Natural killer cell treated with Interleukin-12 subunit alpha and Interleukin-12 subunit beta and Interleukin-15 and Interleukin-18, amount 100 ng/mL, for 72 hours (primary cell): ENCODE data around the gene SERPINA9. TPM values are rescaled to one million over a fixed set of nuclear protein-coding genes. Genes with fewer than 3 reads are reported as not detected.

ENCODE experiments used
- ATAC-seq, 2 donors: fragments of 150-1000 bp; cut with Tn5 transposase in 1 of 2; sonication (Bioruptor Pico), chemical (Tn5 transposase) in 1 of 2; 2 replicates each; pipeline ENCODE4 v1.10.0; 2021
- DNase-seq: peaks from one replicate; pipeline ENCODE4 v3.0.0; 2022; ENCODE audit warnings: low spot score
- H3K27ac Mint-ChIP-seq, 2 donors: 1 replicate in 1 of 2; 2 replicates in 1 of 2; pipeline ENCODE4 v1.8.0; 2022; ENCODE audit warnings: mixed read lengths in 2 of 2, mild to moderate bottlenecking in 1 of 2, moderate library complexity in 1 of 2
- H3K27me3 Mint-ChIP-seq, 2 donors: 1 replicate in 1 of 2; 2 replicates in 1 of 2; pipeline ENCODE4 v1.8.0; 2022; ENCODE audit warnings: mixed read lengths in 2 of 2
- H3K36me3 Mint-ChIP-seq: one replicate; pipeline ENCODE4 v1.8.0; 2022; ENCODE audit warnings: mixed read lengths
- H3K4me1 Mint-ChIP-seq, 2 donors: 1 replicate in 1 of 2; 2 replicates in 1 of 2; pipeline ENCODE4 v1.8.0; 2022; ENCODE audit warnings: low read depth in 2 of 2, mixed read lengths in 2 of 2, mild to moderate bottlenecking in 1 of 2
- H3K4me3 Mint-ChIP-seq: one replicate; pipeline ENCODE4 v1.8.0; 2022; ENCODE audit warnings: mixed read lengths
- H3K9me3 Mint-ChIP-seq: 2 replicates; pipeline ENCODE4 v1.8.0; 2022; ENCODE audit warnings: mixed read lengths
- total RNA-seq, 2 donors: library from RNA; stranded (reverse); gene quantifications; one replicate each; pipeline ENCODE4 v1.2.3, GENCODE V29; 2022

Gene SERPINA9
- total RNA-seq, 2 donors from 2014 or later: not detected

DNA sequence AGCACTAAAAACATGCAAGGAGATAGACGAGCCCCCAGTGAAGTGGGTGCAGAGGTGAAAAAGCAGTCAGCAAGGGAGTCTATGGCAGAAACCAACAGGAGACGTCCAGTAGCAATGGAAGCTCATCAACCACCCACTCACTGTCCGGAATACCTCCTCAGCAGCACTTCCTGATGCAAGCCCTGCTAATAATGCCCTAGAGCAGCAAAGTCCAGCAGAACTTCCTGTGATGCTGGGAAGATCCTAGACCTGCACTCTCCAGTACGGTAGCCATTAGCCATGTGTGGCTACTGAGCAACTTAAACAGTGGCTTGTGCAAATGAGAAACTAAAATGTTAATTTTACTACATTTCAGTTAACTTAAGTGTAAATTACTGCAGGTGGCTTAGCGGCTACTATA lies 11.0 kb downstream of the SERPINA9 start:
- no peak overlapping the region for H3K27ac Mint-ChIP-seq
- no peaks in the 10 kb centered on the region for H3K36me3 Mint-ChIP-seq
- H3K9me3 Mint-ChIP-seq: peaks cover 4% of the 10 kb centered on the region
- ATAC-seq (no peak), DNase-seq (no peak)
- H3K4me1 Mint-ChIP-seq: no peaks in the 10 kb centered on the region
- H3K4me3 Mint-ChIP-seq: no peak overlapping the region
- H3K27me3 Mint-ChIP-seq: peaks cover 11 to 28% of the 10 kb centered on the region in 2 donors

DNA sequence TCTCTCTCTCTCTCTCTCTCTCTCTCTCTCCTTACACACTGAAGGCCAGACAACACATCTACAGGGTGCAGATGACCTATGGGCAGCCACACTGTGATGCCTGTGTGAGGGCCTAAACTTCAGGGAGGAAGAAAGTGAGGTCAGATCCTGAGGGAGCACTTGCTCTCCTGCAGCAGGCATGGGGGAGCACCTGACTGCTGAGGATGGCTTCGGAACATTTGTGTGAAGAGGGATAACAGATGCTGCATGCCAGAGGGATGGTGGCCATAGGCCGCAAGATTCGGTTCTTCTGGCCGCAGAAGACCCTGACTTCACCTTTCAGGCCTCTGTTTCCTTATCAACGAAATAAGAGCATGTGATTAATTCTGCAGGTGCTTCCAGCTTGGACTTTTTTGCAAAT lies 11.7 kb downstream of the SERPINA9 start:
- Mint-ChIP-seq H3K4me3 (no peak overlapping the region), H3K9me3 (peaks cover 4% of the 10 kb centered on the region), H3K27me3 (peaks cover 11 to 28% of the 10 kb centered on the region in 2 donors), H3K4me1 (no peaks in the 10 kb centered on the region), H3K27ac (no peak overlapping the region), H3K36me3 (no peaks in the 10 kb centered on the region)
- DNase-seq (no peak), ATAC-seq (no peak)

DNA sequence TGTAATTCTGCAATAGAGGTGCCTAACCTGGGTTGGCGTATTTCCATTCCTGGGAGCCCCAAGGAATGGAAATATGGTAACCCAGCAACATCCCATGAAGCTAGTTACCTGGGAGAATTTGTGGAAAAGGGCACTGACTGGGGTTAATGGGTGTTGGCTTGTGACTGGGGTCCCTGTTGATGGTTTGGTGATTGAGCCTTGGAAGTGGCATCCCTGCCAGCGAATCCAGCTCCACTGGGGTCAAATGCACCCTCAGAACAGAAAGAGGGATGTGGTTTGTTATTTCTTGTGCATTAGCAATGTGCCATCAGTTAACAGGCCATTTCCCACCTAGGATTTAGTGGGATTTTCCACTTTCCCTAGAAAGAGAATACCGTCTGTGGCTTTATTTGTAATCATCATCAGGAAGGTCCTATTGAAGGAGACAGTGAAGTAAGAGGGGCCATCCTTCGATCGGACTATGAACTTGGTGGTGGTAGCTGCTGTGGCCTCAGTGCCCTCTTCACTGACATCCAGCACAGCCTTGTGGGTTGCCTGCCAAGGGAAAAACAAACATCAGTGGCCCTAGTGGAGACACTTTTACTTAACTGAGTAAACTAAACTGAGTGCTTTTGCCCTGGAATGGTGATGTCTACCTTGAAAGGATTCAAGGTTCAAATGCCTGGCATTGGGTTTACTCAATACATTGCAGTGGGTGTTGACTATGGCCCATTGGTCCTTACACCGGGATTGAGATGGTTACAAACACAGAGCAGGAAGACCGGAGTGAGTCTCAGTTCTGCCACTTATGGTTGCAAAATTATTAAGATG lies 13.0 kb downstream of the SERPINA9 start:
- Mint-ChIP-seq H3K36me3 (no peaks in the 10 kb centered on the region), H3K4me1 (no peaks in the 10 kb centered on the region), H3K9me3 (peaks cover 2% of the 10 kb centered on the region), H3K27ac (no peak overlapping the region), H3K27me3 (peaks cover 9 to 23% of the 10 kb centered on the region in 2 donors), H3K4me3 (no peak overlapping the region)
- DNase-seq: no peak
- ATAC-seq: no peak

DNA sequence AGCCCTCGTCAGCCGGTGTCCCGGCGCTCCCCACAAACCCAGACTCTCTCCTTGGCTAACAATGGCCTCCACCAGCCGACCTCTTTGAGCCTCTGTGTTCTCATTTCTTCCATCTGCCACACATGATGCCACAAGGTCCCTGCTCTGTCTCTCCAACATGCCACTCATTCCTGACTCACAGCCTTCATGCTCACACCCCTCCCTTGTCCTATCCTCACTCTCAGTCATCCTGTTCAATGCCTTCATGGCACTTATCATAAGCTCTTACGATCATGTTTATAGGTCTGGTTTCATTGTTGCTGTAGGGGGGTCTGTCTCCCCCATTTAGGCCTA lies 13.8 kb downstream of the SERPINA9 start:
- H3K9me3 Mint-ChIP-seq: no peaks in the 10 kb centered on the region
- no peak overlapping the region for H3K4me3 Mint-ChIP-seq
- DNase-seq (no peak), ATAC-seq (no peak)
- H3K4me1 Mint-ChIP-seq: no peaks in the 10 kb centered on the region
- no peak overlapping the region for H3K27ac Mint-ChIP-seq
- no peaks in the 10 kb centered on the region for H3K36me3 Mint-ChIP-seq
- peaks cover 6 to 15% of the 10 kb centered on the region in 2 donors for H3K27me3 Mint-ChIP-seq

DNA sequence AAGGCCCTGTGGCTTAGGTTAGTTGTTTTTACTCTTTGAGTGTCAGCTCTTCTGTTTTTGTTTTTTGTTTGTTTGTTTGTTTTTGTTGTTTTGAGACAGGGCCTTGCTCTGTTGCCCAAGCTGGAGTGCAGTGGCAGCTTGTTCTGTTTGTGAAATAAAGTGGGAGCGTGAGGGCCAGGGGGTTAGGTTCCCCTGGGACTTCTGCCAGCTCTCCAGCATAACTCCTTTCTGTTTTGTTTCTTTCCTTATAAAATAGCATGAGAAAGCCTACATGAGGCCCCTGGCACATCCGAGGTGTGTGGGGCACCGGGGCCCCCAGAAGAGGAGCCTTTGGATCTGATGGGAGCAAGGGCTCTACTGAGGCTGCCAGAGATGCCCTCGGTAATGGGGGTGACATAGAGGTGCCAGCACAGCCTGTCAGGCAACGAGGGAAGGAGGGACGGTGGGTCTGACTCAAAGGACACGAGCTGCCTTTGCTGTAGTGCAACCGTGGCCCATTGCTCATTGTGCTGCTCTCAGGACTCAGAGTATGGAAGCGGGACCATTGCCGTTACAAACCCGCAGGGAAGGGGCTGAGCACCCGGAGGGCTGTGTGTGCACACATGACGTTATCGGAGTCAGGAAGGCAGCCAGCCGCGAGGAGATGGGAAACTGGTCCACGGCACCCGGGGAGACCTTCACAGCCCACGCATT lies 14.3 kb downstream of the SERPINA9 start:
- no peak for DNase-seq
- H3K4me1 Mint-ChIP-seq: no peaks in the 10 kb centered on the region
- H3K36me3 Mint-ChIP-seq: no peaks in the 10 kb centered on the region
- H3K4me3 Mint-ChIP-seq: no peak overlapping the region
- no peak overlapping the region for H3K27ac Mint-ChIP-seq
- H3K9me3 Mint-ChIP-seq: no peaks in the 10 kb centered on the region
- H3K27me3 Mint-ChIP-seq: peaks cover 6 to 15% of the 10 kb centered on the region in 2 donors
- peak in 1 of 2 donors; percentile 9 for ATAC-seq

DNA sequence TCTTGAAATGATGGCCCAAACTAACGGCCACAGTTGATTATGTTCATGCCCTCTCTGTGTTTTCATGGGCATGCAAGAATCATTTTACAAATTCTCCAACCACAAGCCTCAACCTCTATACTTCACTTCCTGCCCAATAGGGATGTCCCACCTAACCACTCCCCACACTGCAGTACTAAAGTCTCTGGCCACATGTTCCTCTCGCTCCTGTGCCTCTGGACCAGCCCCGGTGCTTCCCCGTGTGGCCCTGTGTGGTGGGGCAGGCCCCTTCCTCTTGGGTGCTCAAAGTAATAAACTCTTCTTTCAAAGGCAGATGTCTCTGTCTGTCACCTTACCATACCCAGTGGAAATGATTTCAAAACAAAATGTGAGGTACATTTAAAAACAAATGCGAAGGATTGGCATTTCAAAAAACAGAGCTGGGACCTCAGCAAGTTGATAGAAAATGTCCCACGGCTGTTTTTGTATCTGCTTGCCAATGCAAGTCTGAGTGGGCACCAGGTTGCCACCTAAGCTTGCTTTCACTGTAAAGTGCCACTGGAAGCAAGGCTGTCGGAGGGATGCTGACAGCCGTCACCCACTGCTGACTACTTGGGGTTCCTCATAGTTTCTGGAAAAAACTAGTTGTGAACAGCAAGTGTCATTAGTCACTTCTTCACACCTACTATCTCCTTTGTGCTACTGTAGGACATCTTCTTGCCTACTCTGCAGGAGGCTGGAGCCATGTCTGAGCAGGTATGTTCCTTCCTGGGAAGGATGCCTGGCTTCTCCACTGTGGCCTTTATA lies 15.2 kb downstream of the SERPINA9 start:
- Mint-ChIP-seq H3K4me3 (no peak overlapping the region), H3K36me3 (no peaks in the 10 kb centered on the region), H3K9me3 (no peaks in the 10 kb centered on the region), H3K27ac (no peak overlapping the region), H3K27me3 (peaks cover 5 to 12% of the 10 kb centered on the region in 2 donors), H3K4me1 (no peaks in the 10 kb centered on the region)
- DNase-seq (no peak), ATAC-seq (peak in 1 of 2 donors; percentile 53)

DNA sequence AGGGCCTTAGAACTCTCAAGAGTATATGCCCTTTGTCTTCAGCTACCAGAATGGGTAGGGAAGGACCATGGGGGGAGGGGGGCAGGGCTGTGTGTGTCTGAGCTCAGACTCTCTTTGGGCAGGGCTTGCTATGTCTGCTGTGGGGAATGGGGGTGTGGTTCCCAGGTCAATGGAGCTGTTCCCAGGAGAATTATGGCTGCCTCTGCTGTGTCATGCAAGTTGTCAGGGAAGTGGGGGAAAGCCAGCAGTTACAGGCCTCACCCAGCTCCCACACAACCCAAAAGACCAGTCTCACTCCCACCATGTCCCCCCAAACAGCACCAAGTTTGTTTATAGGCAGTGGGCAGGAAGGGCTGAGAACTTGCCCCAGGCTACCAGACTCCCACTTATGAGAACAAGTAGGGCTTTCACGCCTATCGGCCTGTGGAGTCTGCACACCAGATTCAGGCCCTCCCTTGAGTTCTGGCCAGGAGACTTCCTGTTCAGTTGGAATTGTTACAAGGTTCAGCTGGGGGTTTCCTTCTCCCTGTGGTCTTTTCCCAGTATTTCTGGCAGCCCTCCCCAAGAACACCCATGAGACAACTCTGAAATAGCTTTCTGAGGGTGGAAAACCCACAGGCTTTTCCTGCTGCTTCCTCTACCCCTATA lies 17.3 kb downstream of the SERPINA9 start:
- ATAC-seq: no peak
- no peaks in the 10 kb centered on the region for H3K4me1 Mint-ChIP-seq
- H3K36me3 Mint-ChIP-seq: no peaks in the 10 kb centered on the region
- H3K4me3 Mint-ChIP-seq: no peak overlapping the region
- H3K9me3 Mint-ChIP-seq: no peaks in the 10 kb centered on the region
- peaks cover 9 to 33% of the 10 kb centered on the region in 2 donors for H3K27me3 Mint-ChIP-seq
- no peak for DNase-seq
- H3K27ac Mint-ChIP-seq: no peak overlapping the region

DNA sequence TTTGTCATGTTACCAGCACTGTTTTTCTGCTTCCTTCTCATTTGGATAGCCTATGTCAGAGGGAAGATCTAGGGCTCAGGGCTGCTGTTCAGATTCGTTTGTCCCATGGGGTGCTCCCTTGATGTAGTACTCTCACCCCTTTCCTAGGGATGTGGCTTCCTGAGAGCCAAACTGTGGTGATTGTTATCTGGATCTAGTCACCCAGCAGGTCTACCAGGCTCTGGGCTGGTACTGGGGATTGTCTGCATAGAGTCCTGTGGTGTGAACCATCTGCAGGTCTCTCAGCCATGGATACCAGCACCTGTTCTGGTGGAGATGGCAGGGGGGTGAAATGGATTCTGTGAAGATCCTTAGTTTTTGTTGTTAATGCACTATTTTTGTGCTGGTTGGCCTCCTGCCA lies 17.9 kb downstream of the SERPINA9 start:
- H3K36me3 Mint-ChIP-seq: no peaks in the 10 kb centered on the region
- H3K4me1 Mint-ChIP-seq: no peaks in the 10 kb centered on the region
- DNase-seq: no peak
- peaks cover 11 to 34% of the 10 kb centered on the region in 2 donors for H3K27me3 Mint-ChIP-seq
- ATAC-seq: no peak
- H3K27ac Mint-ChIP-seq: no peak overlapping the region
- H3K4me3 Mint-ChIP-seq: no peak overlapping the region
- no peaks in the 10 kb centered on the region for H3K9me3 Mint-ChIP-seq

DNA sequence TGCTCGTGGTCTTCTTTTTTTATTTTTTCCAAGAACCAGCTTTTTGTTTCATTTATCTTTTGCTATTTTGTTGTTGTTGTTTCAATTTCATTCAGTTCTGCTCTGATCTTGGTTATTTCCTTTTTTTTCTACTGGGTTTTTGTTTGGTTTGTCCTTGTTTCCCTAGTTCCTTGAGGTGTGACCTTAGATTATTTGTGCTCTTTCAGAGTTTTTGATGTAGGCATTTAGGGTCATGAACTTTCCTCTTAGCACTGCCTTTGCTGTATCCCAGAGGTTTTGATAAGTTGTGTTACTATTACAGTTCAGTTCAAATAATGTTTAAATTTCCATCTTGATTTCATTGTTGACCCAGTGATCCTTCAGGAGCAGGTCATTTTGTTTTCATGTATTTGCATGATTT lies 20.1 kb downstream of the SERPINA9 start:
- DNase-seq (no peak), ATAC-seq (no peak)
- H3K36me3 Mint-ChIP-seq: no peaks in the 10 kb centered on the region
- H3K4me1 Mint-ChIP-seq: no peaks in the 10 kb centered on the region
- no peak overlapping the region for H3K4me3 Mint-ChIP-seq
- H3K9me3 Mint-ChIP-seq: no peaks in the 10 kb centered on the region
- H3K27me3 Mint-ChIP-seq: peaks cover 12 to 27% of the 10 kb centered on the region in 2 donors
- H3K27ac Mint-ChIP-seq: no peak overlapping the region

DNA sequence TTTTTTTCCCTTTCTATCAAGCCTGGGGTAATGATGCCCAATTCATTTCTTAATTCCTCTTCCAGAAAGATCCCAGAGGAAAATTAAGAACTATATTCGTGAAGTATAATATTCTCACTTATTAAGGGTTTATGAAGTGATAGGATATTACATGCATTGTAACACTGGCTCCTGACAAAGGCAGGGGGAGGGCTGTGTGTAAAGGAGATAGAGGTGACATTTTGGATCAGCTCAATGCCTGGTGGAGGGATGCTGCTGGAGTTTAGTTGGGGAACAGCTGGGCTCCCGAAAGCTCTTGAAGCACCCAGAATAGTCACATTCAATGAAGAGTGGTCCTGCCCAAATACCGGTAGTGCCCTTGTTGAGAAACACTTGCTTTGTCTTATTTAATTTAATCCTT lies 24.2 kb downstream of the SERPINA9 start:
- Mint-ChIP-seq H3K4me3 (no peak overlapping the region), H3K4me1 (no peaks in the 10 kb centered on the region), H3K36me3 (no peaks in the 10 kb centered on the region), H3K27ac (no peak overlapping the region), H3K9me3 (no peaks in the 10 kb centered on the region), H3K27me3 (peaks cover 26 to 44% of the 10 kb centered on the region in 2 donors)
- DNase-seq: no peak
- ATAC-seq: no peak

DNA sequence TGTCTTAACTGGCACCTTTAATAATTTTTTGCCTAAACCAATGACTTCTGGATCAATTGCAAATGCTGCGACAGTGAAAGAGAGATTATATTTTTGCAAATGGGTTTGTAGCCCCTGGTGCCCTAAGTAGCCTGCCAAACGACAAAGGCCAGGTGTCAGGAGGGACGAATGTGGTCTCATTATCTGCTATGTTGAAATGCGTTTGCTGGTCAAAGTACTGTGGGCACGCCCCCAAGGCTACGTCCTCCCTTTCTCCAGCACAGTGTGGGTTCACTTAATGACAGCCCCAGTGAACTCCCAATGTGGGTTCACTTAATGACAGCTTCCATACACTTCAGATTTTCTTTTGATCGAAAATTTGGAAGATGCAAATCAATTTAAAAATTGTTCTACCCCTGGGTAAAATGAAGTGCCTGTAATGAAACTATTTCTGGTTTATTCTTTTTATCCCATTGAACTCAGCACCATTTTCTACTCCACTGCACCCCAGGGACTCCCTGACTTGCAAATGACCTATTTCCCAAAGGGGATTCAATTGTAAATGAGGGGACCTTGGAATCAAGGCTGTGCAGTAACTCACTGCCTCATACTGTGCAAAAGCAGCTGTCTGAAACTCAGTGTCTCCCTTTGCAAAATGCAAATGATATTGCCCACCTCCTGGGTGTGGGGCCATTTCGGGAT lies 24.8 kb downstream of the SERPINA9 start:
- ATAC-seq: no peak
- no peaks in the 10 kb centered on the region for H3K9me3 Mint-ChIP-seq

DNA sequence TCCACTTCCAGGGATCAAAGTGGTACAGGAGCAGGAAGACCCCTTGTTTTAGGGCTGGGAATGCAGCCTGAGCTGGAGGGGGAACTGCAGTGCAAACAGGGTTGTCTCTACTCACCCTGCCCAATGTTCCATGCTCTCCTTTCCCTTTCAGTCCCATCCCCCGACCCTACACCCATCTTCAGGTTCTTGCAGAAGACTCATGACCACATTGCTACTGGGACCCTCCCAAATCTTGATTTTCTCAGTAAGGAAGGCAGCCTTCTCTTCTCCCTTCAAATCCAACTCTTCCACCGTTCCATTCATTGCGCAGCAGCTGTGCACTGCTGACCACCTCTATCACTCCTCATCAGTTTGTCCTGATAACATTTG lies 25.3 kb downstream of the SERPINA9 start:
- DNase-seq (no peak), ATAC-seq (no peak)
- no peaks in the 10 kb centered on the region for H3K9me3 Mint-ChIP-seq
- no peaks in the 10 kb centered on the region for H3K4me1 Mint-ChIP-seq
- no peak overlapping the region for H3K4me3 Mint-ChIP-seq
- peaks cover 26 to 37% of the 10 kb centered on the region in 2 donors for H3K27me3 Mint-ChIP-seq
- no peak overlapping the region for H3K27ac Mint-ChIP-seq
- no peaks in the 10 kb centered on the region for H3K36me3 Mint-ChIP-seq

More for the DNA sequence above, 24.8 kb downstream of the SERPINA9 start:
- DNase-seq: no peak
- H3K4me3 Mint-ChIP-seq: no peak overlapping the region
- no peak overlapping the region for H3K27ac Mint-ChIP-seq
- no peaks in the 10 kb centered on the region for H3K4me1 Mint-ChIP-seq
- H3K36me3 Mint-ChIP-seq: no peaks in the 10 kb centered on the region
- peaks cover 26 to 43% of the 10 kb centered on the region in 2 donors for H3K27me3 Mint-ChIP-seq

DNA sequence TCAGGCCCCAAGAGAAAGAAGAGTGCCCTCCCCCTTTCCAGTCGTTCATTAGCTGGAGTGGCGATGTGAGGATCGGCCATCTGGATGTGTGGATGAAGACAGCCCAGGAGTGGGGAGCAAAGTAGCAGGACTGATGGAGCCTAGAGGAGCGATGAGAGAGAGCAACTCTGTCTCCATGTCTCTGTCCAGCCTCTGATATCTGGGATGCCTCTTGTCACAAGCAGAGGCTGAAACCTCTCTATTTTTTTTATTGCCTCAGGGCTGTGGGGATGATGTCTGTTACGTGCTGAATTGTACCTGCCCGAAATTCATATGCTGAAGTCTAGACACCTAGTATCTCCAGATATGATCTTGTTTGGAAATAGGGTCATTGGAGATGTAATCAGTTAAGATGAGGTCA lies 26.1 kb downstream of the SERPINA9 start:
- no peak overlapping the region for H3K4me3 Mint-ChIP-seq
- ATAC-seq (no peak), DNase-seq (no peak)
- H3K27me3 Mint-ChIP-seq: peaks cover 26 to 30% of the 10 kb centered on the region in 2 donors
- H3K36me3 Mint-ChIP-seq: no peaks in the 10 kb centered on the region
- no peaks in the 10 kb centered on the region for H3K4me1 Mint-ChIP-seq
- H3K27ac Mint-ChIP-seq: no peak overlapping the region
- H3K9me3 Mint-ChIP-seq: no peaks in the 10 kb centered on the region
